T-cell (primary cell): ENCODE results near the gene SPON1. TPM values are rescaled to one million over a fixed set of nuclear protein-coding genes. Genes with fewer than 3 reads are reported as not detected.
"Not testable (repeated sequence)": the region's sequence is repeated elsewhere in the genome, so short reads cannot be mapped to it uniquely, and the experiment has no call there.

Experiments
- ATAC-seq, 4 experiments: fragments of 200-7000 bp in 3 of 4; fragments of 150-1000 bp in 1 of 4; cut with Tn5 transposase; replicated peaks in 1 of 4; 1 replicate in 3 of 4; 2 replicates in 1 of 4; pipeline ENCODE4 v1.10.0; 2021; ENCODE audit warnings: moderate library complexity in 3 of 4, mild to moderate bottlenecking in 2 of 4, moderate number of reproducible peaks in 1 of 4
- CTCF ChIA-PET, 2 donors: fragments of 300-600 bp; sonication (Branson Sonifier 250); formaldehyde crosslinking; loops; one replicate each; lab custom pipeline; 2022; ENCODE audit warnings: antibody characterized with exemption in 2 of 2; lab: Charles Lee
- POLR2A ChIA-PET, 2 donors: fragments of 300-600 bp; sonication (Branson Sonifier 250); formaldehyde crosslinking; loops; one replicate each; lab custom pipeline; 2022; ENCODE audit warnings: antibody characterized with exemption in 2 of 2; lab: Charles Lee
- DNase-seq, 35 experiments: peaks; one replicate each; pipeline versions ENCODE4 v3.0.0 to v3.0.0-alpha.2; 2013 to 2023
- H3K27ac ChIP-seq: one replicate; pipeline ENCODE4 v1.5.1; 2013; ENCODE audit warnings: low read length
- H3K27me3 ChIP-seq, 2 experiments: replicated peaks in 1 of 2; 1 replicate in 1 of 2; 2 replicates in 1 of 2; pipeline versions ENCODE4 v1.6.1 to v1.7.0; 2013; ENCODE audit warnings: low read length in 1 of 2, mixed read lengths in 1 of 2; ENCODE audit not compliant: control insufficient read depth in 2 of 2, insufficient read depth in 2 of 2; ENCODE audit errors: extremely low read depth in 1 of 2
- H3K36me3 ChIP-seq, 2 donors: 1 replicate in 1 of 2; 2 replicates in 1 of 2; pipeline versions ENCODE4 v1.6.1 to v1.7.0; 2013; ENCODE audit warnings: low read length in 1 of 2; ENCODE audit not compliant: control insufficient read depth in 2 of 2, insufficient read depth in 1 of 2; ENCODE audit errors: extremely low read depth in 1 of 2
- H3K4me1 ChIP-seq, 2 experiments: 1 replicate in 1 of 2; 2 replicates in 1 of 2; pipeline versions ENCODE4 v1.6.1 to v1.7.0; 2013; ENCODE audit warnings: low read length in 2 of 2, mixed read lengths in 1 of 2; ENCODE audit not compliant: insufficient read depth in 2 of 2, control insufficient read depth in 1 of 2; ENCODE audit errors: extremely low read depth in 1 of 2
- H3K4me3 ChIP-seq, 2 donors: 1 replicate in 1 of 2; 2 replicates in 1 of 2; pipeline versions ENCODE4 v1.5.1 to v1.7.0; 2013; ENCODE audit warnings: mild to moderate bottlenecking in 2 of 2, low read length in 1 of 2, moderate library complexity in 1 of 2; ENCODE audit not compliant: control insufficient read depth in 1 of 2; ENCODE audit errors: extremely low read depth in 1 of 2
- H3K9me3 ChIP-seq: 2 replicates; pipeline ENCODE4 v1.7.0; 2013
- H3K27ac Mint-ChIP-seq, 2 donors: one replicate each; pipeline ENCODE4 v1.8.0; 2020 to 2021; ENCODE audit warnings: mild to moderate bottlenecking in 2 of 2, mixed read lengths in 2 of 2
- H3K27me3 Mint-ChIP-seq, 2 donors: one replicate each; pipeline ENCODE4 v1.8.0; 2021 to 2022; ENCODE audit warnings: mixed read lengths in 2 of 2
- H3K36me3 Mint-ChIP-seq: one replicate; pipeline ENCODE4 v1.8.0; 2021; ENCODE audit warnings: mixed read lengths
- H3K4me1 Mint-ChIP-seq, 3 donors: one replicate each; pipeline ENCODE4 v1.8.0; 2020 to 2022; ENCODE audit warnings: mixed read lengths in 3 of 3, mild to moderate bottlenecking in 1 of 3
- H3K4me3 Mint-ChIP-seq, 3 donors: one replicate each; pipeline ENCODE4 v1.8.0; 2020 to 2022; ENCODE audit warnings: mild to moderate bottlenecking in 3 of 3, mixed read lengths in 3 of 3, moderate library complexity in 3 of 3
- H3K9me3 Mint-ChIP-seq, 3 donors: one replicate each; pipeline ENCODE4 v1.8.0; 2020 to 2022; ENCODE audit warnings: mixed read lengths in 3 of 3
- WGBS: methylation state at CpG from one replicate; pipeline ENCODE4 v1.1.5; 2013; ENCODE audit warnings: missing lambda C conversion rate; ENCODE audit not compliant: insufficient coverage; 5-methylcytosine and 5-hydroxymethylcytosine counted together
- total RNA-seq, 35 experiments: library from RNA in 6 of 35; stranded (reverse) in 6 of 35; fragments of 120-200 nt in 1 of 35; gene quantifications; one replicate each; pipeline versions ENCODE4 v1.2.1 to v1.2.4 and lab custom pipeline; 2013 to 2026

Gene SPON1
- total RNA-seq, 5 donors from 2014 or later (not counting 1 experiment from before 2014, with no cell fraction given): 1.0 to 38.2 (median 28.8) TPM

DNA sequence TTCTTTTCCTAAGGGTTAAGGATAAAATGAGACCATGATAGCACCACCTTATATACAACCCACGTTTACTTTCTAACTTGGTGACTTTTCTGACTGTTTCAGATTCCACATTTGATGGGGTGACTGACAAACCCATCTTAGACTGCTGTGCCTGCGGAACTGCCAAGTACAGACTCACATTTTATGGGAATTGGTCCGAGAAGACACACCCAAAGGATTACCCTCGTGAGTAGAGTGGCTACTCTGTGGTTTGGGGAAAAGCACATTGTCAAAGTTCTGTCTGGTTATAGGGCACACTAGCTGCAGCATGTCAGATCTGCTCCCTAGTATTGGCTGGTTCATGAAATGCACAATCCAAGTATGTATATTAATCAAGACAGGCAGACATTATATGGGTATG lies 117.3 kb downstream of the SPON1 start:
- WGBS: no CpG with 5 or more reads among the region's 4 CpGs
- Histone ChIP-seq H3K36me3 (peaks cover 0 to 5% of the 10 kb centered on the region in 2 donors), H3K27me3 (no peaks in the 10 kb centered on the region), H3K4me3 (no peak overlapping the region), H3K4me1 (peaks cover 35 to 47% of the 10 kb centered on the region in 2 experiments), H3K9me3 (no peaks in the 10 kb centered on the region), H3K27ac (no peak overlapping the region)
- Mint-ChIP-seq H3K4me3 (peak overlapping the region in 2 of 3 donors; percentile 60 to 77), H3K27ac (peak overlapping the region; percentile 84 to 96), H3K27me3 (no peaks in the 10 kb centered on the region), H3K36me3 (peaks cover 36% of the 10 kb centered on the region), H3K9me3 (peaks cover 0 to 6% (median 0%) of the 10 kb centered on the region in 3 donors), H3K4me1 (peaks cover 50 to 62% (median 56%) of the 10 kb centered on the region in 3 donors)
- DNase-seq (no peak), ATAC-seq (no peak)
- POLR2A ChIA-PET: no interaction called here
- CTCF ChIA-PET: no interaction called here

DNA sequence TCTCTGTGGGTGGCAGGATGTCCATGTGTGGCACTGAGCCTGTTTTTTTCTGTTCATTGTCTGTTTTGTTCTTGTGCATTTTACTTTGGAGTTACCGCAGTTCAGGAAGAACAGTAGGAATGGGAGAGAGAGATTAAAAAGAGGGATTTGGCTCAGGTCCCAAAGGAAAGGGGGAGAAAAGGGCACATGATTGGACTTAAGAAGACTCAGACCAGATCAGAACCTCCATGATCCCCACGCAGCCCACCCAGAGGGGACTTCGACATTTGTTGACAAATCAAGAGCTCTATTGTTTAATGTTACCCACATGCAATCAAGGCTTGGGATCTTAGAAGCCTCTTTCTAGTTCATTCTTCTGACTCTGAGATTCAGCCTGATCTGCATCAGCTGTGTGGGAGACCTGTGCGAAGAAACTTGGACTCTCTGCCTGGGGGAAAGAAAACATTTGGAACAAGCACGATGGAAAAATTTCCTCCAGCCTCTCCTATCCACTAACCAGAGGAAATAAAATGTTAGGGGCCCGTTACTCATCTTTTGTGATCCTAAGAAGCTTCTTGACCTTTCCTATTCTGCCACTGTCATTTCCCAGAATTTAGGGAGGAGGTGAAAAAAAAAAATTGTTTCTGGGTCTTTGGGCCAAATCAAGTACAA lies 119.2 kb downstream of the SPON1 start:
- Histone ChIP-seq H3K36me3 (peaks cover 0 to 5% of the 10 kb centered on the region in 2 donors), H3K9me3 (no peaks in the 10 kb centered on the region), H3K4me3 (no peak overlapping the region), H3K27ac (no peak overlapping the region), H3K27me3 (no peaks in the 10 kb centered on the region), H3K4me1 (peaks cover 21 to 29% of the 10 kb centered on the region in 2 experiments)
- Mint-ChIP-seq H3K36me3 (peaks cover 39% of the 10 kb centered on the region), H3K9me3 (peaks cover 0 to 6% (median 0%) of the 10 kb centered on the region in 3 donors), H3K4me3 (no peak overlapping the region), H3K27ac (peak overlapping the region in 1 of 2 donors; percentile 15), H3K27me3 (no peaks in the 10 kb centered on the region), H3K4me1 (peaks cover 35 to 52% (median 44%) of the 10 kb centered on the region in 3 donors)
- 100% methylated on average over 1 of the region's 6 CpGs for WGBS
- ATAC-seq (no peak), DNase-seq (no peak)
- ChIA-PET CTCF (no interaction called here), POLR2A (no interaction called here)

DNA sequence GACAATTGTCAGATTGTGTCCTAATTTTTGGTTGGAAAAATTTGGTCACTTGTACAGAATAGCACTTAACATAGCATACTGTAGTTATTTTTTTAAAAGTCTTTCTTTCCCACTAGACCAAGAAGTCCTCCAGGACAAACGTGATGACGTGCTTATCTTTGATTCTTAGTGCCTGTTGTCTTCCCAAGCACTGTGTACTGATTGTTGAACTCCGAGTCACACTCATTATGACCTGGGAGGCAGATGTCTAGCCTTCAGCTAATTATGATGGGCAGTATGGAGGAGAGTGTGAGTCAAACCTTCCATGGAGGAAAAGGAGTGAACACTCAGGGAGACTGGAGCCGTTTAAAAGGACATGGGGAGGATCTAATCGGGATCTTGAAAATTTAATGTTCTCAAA lies 119.8 kb downstream of the SPON1 start:
- DNase-seq (no peak), ATAC-seq (no peak)
- H3K4me3 Mint-ChIP-seq: no peak overlapping the region
- no peaks in the 10 kb centered on the region for H3K27me3 Mint-ChIP-seq
- Histone ChIP-seq H3K27ac (no peak overlapping the region), H3K4me1 (peaks cover 15 to 25% of the 10 kb centered on the region in 2 experiments), H3K4me3 (no peak overlapping the region), H3K9me3 (no peaks in the 10 kb centered on the region), H3K27me3 (no peaks in the 10 kb centered on the region), H3K36me3 (peaks cover 0 to 5% of the 10 kb centered on the region in 2 donors)
- POLR2A ChIA-PET: no interaction called here
- 90% methylated on average over 2 of the region's 5 CpGs for WGBS
- H3K4me1 Mint-ChIP-seq: peaks cover 29 to 47% (median 43%) of the 10 kb centered on the region in 3 donors
- CTCF ChIA-PET: no interaction called here
- peak overlapping the region in 1 of 2 donors; percentile 15 for H3K27ac Mint-ChIP-seq
- H3K9me3 Mint-ChIP-seq: peaks cover 0 to 6% (median 0%) of the 10 kb centered on the region in 3 donors
- peaks cover 43% of the 10 kb centered on the region for H3K36me3 Mint-ChIP-seq

DNA sequence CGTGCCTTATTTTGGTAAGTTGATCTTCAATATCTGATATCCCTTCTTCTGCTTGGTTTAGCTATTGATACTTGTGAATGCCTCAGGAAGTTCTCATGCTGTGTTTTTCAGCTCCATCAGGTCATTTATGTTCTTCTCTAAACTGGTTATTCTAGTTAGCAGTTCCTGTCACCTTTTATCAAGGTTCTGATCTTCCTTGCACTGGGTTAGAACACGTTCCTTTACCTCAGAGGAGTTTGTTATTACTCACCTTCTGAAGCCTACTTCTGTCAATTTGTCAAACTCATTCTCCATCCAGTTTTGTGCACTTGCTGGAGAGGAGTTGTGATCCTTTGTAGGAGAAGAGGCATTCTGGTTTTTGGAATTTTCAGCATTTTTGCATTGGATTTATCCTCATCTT lies 126.3 kb downstream of the SPON1 start:
- ATAC-seq, CTCF ChIA-PET, POLR2A ChIA-PET: not testable (repeated sequence)

DNA sequence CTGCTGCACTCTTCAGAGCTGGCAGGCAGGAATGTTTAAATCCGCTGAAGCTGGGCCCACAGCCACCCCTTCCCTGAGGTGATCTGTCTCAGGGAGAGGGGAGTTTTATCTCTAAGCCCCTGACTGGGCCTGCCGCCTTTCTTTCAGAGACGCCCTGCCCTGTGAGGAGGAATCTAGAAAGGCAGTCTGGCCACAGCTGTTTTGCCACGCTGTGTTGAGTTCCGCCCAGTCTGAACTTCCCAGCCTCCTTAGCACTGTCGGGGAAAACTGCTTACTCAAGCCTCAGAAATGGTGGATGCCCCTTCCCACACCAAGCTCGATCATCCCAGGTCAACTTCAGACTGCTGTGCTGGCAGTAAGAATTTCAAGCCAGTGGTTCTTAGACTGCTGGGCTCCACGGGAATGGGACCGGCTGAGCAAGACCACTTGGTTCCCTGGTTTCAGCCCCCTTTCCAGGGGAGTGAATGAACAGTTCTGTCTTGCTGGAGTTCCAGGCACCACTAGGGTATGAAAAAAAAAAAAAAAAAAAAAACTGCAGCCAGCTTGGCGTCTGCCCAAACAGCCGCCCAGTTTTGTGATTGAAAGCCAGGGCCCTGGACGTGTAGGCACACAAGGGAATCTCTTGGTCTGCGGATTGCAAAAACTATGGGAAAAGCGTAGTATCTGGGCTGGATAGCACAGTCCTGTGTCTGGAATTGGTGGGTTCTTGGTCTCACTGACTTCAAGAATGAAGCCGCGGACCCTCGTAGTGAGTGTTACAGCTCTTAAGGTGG lies 127.4 kb downstream of the SPON1 start:
- POLR2A ChIA-PET: no interaction called here
- DNase-seq (no peak), ATAC-seq (no peak)
- CTCF ChIA-PET: no interaction called here
- peaks cover 0 to 23% of the 10 kb centered on the region in 2 experiments for H3K4me1 ChIP-seq
- Mint-ChIP-seq H3K4me3 (peak overlapping the region in 2 of 3 donors; percentile 10 to 72), H3K27ac (peak overlapping the region in 1 of 2 donors; percentile 79), H3K4me1 (peaks cover 22 to 45% (median 38%) of the 10 kb centered on the region in 3 donors), H3K36me3 (peaks cover 19% of the 10 kb centered on the region), H3K9me3 (peaks cover 0 to 4% (median 0%) of the 10 kb centered on the region in 3 donors), H3K27me3 (peaks cover 0 to 2% of the 10 kb centered on the region in 2 donors)
- WGBS: 93% methylated on average over 13 of the region's 17 CpGs
- H3K27ac ChIP-seq: no peak overlapping the region
- H3K36me3 ChIP-seq: no peaks in the 10 kb centered on the region
- peaks cover 0 to 9% of the 10 kb centered on the region in 2 experiments for H3K27me3 ChIP-seq
- no peak overlapping the region for H3K4me3 ChIP-seq
- no peaks in the 10 kb centered on the region for H3K9me3 ChIP-seq

More for the DNA sequence above, 126.3 kb downstream of the SPON1 start:
- WGBS: no CpG with 5 or more reads among the region's 2 CpGs
- peaks cover 0 to 23% of the 10 kb centered on the region in 2 experiments for H3K4me1 ChIP-seq
- H3K9me3 ChIP-seq, H3K36me3 ChIP-seq, DNase-seq, H3K27me3 Mint-ChIP-seq, H3K4me3 ChIP-seq, H3K27me3 ChIP-seq, H3K27ac ChIP-seq, H3K9me3 Mint-ChIP-seq, H3K4me3 Mint-ChIP-seq: not testable (repeated sequence)
- Mint-ChIP-seq H3K27ac (peak overlapping the region in 1 of 2 donors; percentile 52), H3K4me1 (peaks cover 22 to 45% (median 38%) of the 10 kb centered on the region in 3 donors), H3K36me3 (peaks cover 27% of the 10 kb centered on the region)

DNA sequence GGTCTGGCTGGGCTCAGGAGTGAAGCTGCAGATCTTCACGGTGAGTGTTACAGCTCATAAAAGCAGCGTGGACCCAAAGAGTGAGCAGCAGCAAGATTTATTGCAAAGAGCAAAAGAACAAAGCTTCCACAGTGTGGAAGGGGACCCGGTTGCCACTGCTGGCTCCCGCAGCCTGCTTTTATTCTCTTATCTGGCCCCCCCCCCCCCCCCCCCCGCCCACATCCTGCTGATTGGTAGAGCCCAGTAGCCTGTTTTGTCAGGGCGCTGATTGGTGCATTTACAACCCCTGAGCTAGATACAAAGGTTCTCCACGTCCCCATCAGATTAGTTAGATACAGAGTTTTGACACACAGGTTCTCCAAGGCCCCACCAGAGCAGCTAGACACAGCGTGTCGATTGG lies 128.1 kb downstream of the SPON1 start:
- peak overlapping the region in 1 of 2 donors; percentile 79 for H3K27ac Mint-ChIP-seq
- H3K9me3 ChIP-seq, H3K27ac ChIP-seq, POLR2A ChIA-PET, CTCF ChIA-PET, H3K36me3 ChIP-seq, H3K4me3 ChIP-seq, H3K27me3 Mint-ChIP-seq, H3K9me3 Mint-ChIP-seq, H3K27me3 ChIP-seq: not testable (repeated sequence)
- peaks cover 17% of the 10 kb centered on the region for H3K36me3 Mint-ChIP-seq
- peak overlapping the region; percentile 1 to 72 (median 10) for H3K4me3 Mint-ChIP-seq
- H3K4me1 Mint-ChIP-seq: peaks cover 22 to 43% (median 36%) of the 10 kb centered on the region in 3 donors
- peaks cover 0 to 23% of the 10 kb centered on the region in 2 experiments for H3K4me1 ChIP-seq
- peak in 14 of 35 experiments; percentile 2 to 35 (median 13) for DNase-seq
- ATAC-seq: peak in 1 of 4 experiments; percentile 37
- 20% methylated on average over 1 of the region's 9 CpGs for WGBS
